Smooth muscle cell (in vitro differentiated cells): ENCODE measurements around the gene MRPL20. TPM values are rescaled to one million over a fixed set of nuclear protein-coding genes. Genes with fewer than 3 reads are reported as not detected.

ENCODE experiments used
- DNase-seq: peaks from one replicate; lab custom pipeline; 2025; ENCODE audit not compliant: unreplicated experiment; lab: John Stamatoyannopoulos, UW
- H2AFZ ChIP-seq: fragments of 200-600 bp; sonication (generic); 2 replicates; pipeline ENCODE4 v1.6.0; 2016; ENCODE audit warnings: antibody characterized with exemption, low read depth, mild to moderate bottlenecking
- H3F3A ChIP-seq: fragments of 200-600 bp; sonication (generic); 2 replicates; pipeline ENCODE4 v1.6.0; 2017; ENCODE audit warnings: antibody characterized with exemption, low read depth
- H3K27ac ChIP-seq: fragments of 200-600 bp; sonication (generic); 2 replicates; pipeline ENCODE4 v1.5.1; 2016; ENCODE audit warnings: low read depth, mild to moderate bottlenecking
- H3K27me3 ChIP-seq: fragments of 200-600 bp; sonication (generic); 2 replicates; pipeline ENCODE4 v1.6.1; 2016; ENCODE audit warnings: low read depth, mild to moderate bottlenecking
- H3K36me3 ChIP-seq: fragments of 200-600 bp; sonication (generic); 2 replicates; pipeline ENCODE4 v1.5.1; 2016; ENCODE audit warnings: low read depth
- H3K4me1 ChIP-seq: fragments of 200-600 bp; sonication (generic); 2 replicates; pipeline ENCODE4 v1.5.1; 2016; ENCODE audit warnings: low read depth
- H3K4me2 ChIP-seq: fragments of 200-600 bp; sonication (generic); 2 replicates; pipeline ENCODE4 v1.6.0; 2016; ENCODE audit warnings: mild to moderate bottlenecking
- H3K4me3 ChIP-seq: fragments of 200-600 bp; sonication (generic); 2 replicates; pipeline ENCODE4 v1.5.1; 2016; ENCODE audit warnings: mild to moderate bottlenecking
- H3K79me2 ChIP-seq: fragments of 200-600 bp; sonication (generic); 2 replicates; pipeline ENCODE4 v1.6.0; 2016; ENCODE audit warnings: low read depth, mild to moderate bottlenecking
- H3K9ac ChIP-seq: fragments of 200-600 bp; sonication (generic); 2 replicates; pipeline ENCODE4 v1.6.0; 2016; ENCODE audit warnings: low read depth
- H3K9me3 ChIP-seq: fragments of 200-600 bp; sonication (generic); replicated peaks from 2 replicates; pipeline ENCODE4 v1.5.1; 2016; ENCODE audit warnings: low read depth
- H4K20me1 ChIP-seq: fragments of 200-600 bp; sonication (generic); 2 replicates; pipeline ENCODE4 v1.6.0; 2016; ENCODE audit warnings: low read depth
- WGBS: methylation state at CpG from one replicate; pipeline ENCODE4 v1.1.7; 2016; ENCODE audit warnings: low lambda C conversion rate; 5-methylcytosine and 5-hydroxymethylcytosine counted together
- polyA plus RNA-seq: library from polyadenylated mRNA; unstranded; fragments of >200 nt; fragmentation: Nextera tagmentation; extraction: Ambion mirVana; gene quantifications from 2 replicates; pipeline ENCODE4 v1.2.1, GENCODE V29; 2016
- total RNA-seq: library from RNA; depleted of rRNA; stranded (reverse); fragments of >200 nt; gene quantifications from 2 replicates; pipeline ENCODE4 v1.2.3, GENCODE V29; 2014
- TF ChIP-seq, protein P1 (sequence below): fragments of 200-600 bp; sonication (generic); IDR thresholded peaks from 2 replicates; pipeline ENCODE4 v1.5.1; 2017; ENCODE audit warnings: borderline replicate concordance, mild to moderate bottlenecking, antibody characterized with exemption; ENCODE audit not compliant: insufficient read depth, poor library complexity, severe bottlenecking

Gene MRPL20
- total and polyA plus RNA-seq, 2 experiments from 2014 or later: 99.6 to 147 TPM

DNA sequence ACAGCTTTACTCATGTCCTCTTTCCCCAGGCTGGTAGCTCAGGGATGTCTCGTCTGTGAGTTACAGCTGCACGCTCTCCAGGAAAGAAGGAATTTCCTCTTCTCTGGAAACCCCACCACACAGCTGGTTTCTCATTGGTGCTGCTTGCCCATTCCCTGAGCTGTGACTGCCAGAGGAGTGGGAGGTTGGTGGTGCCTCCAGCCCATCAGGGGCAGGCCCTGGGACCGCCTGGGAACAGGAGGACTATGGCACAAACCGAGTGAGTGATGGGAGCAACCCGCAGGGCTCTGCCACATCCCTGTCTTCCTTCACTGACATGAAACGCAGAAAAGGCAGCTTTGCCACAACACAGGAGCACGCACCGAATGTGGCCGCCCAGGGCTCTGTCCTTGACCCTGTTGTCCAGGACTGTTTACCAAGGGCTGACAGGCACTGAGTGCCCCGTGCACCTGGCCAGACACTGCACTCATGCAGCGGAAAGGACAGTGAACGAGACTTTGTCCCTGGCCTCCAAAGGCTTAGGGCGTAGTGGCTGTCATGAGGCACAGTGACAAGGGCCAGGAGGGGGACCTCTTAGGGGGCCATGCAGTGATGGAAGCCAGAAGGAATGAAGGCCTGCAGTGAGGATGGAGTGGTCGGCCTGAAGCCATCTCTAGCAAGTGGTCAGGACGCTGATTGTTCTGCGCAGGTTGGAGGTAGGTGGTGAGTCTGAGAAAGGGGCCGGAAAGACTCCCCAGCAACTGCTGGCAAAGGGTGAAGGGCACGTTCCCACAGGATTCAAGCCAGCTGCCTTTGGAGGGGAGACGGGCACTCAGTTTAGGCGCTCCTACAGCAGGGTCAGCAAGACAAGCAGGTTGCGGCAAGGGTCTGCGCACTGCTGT is 6.3 kb downstream of the MRPL20 start:
- Histone ChIP-seq H3K4me3 (peak overlapping the region; percentile 97), H3K79me2 (peaks cover 67% of the 10 kb centered on the region), H3K27me3 (no peaks in the 10 kb centered on the region), H3K36me3 (no peaks in the 10 kb centered on the region), H3K27ac (peak overlapping the region; percentile 80), H4K20me1 (peaks cover under 1% of the 10 kb centered on the region), H3F3A (peaks cover 23% of the 10 kb centered on the region), H2AFZ (no peak overlapping the region), H3K4me1 (peaks cover 7% of the 10 kb centered on the region), H3K4me2 (peak overlapping the region; percentile 99), H3K9ac (peak overlapping the region; percentile 91), H3K9me3 (no peaks in the 10 kb centered on the region)
- DNase-seq: no peak
- TF ChIP-seq, protein P1, sequence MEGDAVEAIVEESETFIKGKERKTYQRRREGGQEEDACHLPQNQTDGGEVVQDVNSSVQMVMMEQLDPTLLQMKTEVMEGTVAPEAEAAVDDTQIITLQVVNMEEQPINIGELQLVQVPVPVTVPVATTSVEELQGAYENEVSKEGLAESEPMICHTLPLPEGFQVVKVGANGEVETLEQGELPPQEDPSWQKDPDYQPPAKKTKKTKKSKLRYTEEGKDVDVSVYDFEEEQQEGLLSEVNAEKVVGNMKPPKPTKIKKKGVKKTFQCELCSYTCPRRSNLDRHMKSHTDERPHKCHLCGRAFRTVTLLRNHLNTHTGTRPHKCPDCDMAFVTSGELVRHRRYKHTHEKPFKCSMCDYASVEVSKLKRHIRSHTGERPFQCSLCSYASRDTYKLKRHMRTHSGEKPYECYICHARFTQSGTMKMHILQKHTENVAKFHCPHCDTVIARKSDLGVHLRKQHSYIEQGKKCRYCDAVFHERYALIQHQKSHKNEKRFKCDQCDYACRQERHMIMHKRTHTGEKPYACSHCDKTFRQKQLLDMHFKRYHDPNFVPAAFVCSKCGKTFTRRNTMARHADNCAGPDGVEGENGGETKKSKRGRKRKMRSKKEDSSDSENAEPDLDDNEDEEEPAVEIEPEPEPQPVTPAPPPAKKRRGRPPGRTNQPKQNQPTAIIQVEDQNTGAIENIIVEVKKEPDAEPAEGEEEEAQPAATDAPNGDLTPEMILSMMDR: no peak
- WGBS: 93% methylated on average over 22 of the region's 22 CpGs

GRCh38 chr1:1399872-1400575 is 7.1 kb downstream of the MRPL20 start:
- Histone ChIP-seq H3K36me3 (no peaks in the 10 kb centered on the region), H2AFZ (peak overlapping the region; percentile 1), H3K4me1 (peaks cover 7% of the 10 kb centered on the region), H3K79me2 (peaks cover 67% of the 10 kb centered on the region), H3F3A (peaks cover 23% of the 10 kb centered on the region), H3K4me3 (peak overlapping the region; percentile 97), H3K9me3 (no peaks in the 10 kb centered on the region), H3K27me3 (no peaks in the 10 kb centered on the region), H3K9ac (peak overlapping the region; percentile 91), H3K4me2 (peak overlapping the region; percentile 99), H4K20me1 (peaks cover 7% of the 10 kb centered on the region), H3K27ac (peak overlapping the region; percentile 80)
- 10% methylated on average over 34 of the region's 34 CpGs for WGBS
- TF ChIP-seq, protein P1: no peak
- no peak for DNase-seq

DNA sequence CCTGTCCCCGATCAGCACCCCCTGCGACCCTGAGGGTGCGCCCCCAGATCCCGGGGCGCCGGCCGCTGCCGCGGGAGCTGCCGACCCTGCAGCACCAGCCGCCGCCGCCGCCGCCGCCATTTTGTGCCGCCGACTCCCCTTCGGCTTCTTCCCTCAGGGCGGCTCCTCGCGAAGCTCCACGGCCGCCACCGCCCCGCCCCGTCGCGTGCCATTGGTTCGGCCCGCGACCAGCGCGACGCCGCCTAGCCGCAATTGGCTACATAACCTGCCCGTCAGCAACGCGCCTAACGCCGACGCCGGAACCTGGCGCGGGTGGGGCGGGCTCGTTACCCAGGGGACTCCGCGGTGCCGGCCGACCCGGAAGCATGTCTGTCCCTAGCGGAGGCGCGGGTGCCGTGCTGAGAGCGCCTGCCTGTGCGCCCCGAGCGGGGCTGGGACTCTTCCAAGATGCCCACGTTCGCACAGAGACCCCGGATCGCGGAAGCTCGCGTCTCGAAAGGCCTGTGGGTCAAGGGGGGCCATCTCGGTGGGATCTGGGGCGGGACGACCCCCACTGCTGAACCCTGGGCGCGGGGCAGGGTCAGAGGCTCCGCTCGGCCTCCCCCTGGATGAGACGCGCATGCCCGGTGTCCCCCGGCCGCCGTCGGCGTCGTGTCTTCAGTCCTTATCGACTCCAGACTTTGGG is 7.8 kb downstream of the MRPL20 start, which contains the start of gene CCNL2:
Gene CCNL2, minus strand, starts transcription at position 149 of the 685 bp plus-strand sequence. Its CDS starts 29 bp downstream, at position 120.
- Histone ChIP-seq H3K9ac (peak within 1 kb of the TSS; percentile 96), H2AFZ (peak within 1 kb of the TSS; percentile 1), H3K4me2 (peak within 1 kb of the TSS; percentile 99), H3K4me3 (peak within 1 kb of the TSS; percentile 97), H4K20me1 (peaks cover 7% of the 10 kb centered on the region), H3K36me3 (no peaks in the 10 kb centered on the region), H3K27ac (peak within 1 kb of the TSS; percentile 80), H3K9me3 (no peaks in the 10 kb centered on the region), H3K27me3 (no peaks in the 10 kb centered on the region), H3F3A (peaks cover 21% of the 10 kb centered on the region), H3K79me2 (peaks cover 69% of the 10 kb centered on the region), H3K4me1 (peaks cover 7% of the 10 kb centered on the region)
- WGBS: under 1% methylated on average over 53 of the region's 86 CpGs
- TF ChIP-seq, protein P1: peak; percentile 31
- DNase-seq: peak; percentile 94
